Endothelial cell (in vitro differentiated cells): Measurements from ENCODE around the gene RAB40B. TPM values are rescaled to one million over a fixed set of nuclear protein-coding genes. Genes with fewer than 3 reads are reported as not detected.

ENCODE experiments used
- DNase-seq: peaks from one replicate; pipeline ENCODE4 v3.0.0; 2021; ENCODE audit warnings: low spot score
- H3K27ac Mint-ChIP-seq: one replicate; pipeline ENCODE4 v1.8.0; 2021; ENCODE audit warnings: mixed read lengths, inconsistent platforms; ENCODE audit not compliant: unreplicated experiment
- H3K27me3 Mint-ChIP-seq: one replicate; pipeline ENCODE4 v1.8.0; 2021; ENCODE audit warnings: mild to moderate bottlenecking, moderate library complexity, mixed read lengths, inconsistent platforms; ENCODE audit not compliant: unreplicated experiment
- H3K36me3 Mint-ChIP-seq: one replicate; pipeline ENCODE4 v1.8.0; 2021; ENCODE audit warnings: mild to moderate bottlenecking, low read depth, mixed read lengths, inconsistent platforms; ENCODE audit not compliant: unreplicated experiment
- H3K4me1 Mint-ChIP-seq: one replicate; pipeline ENCODE4 v1.8.0; 2021; ENCODE audit warnings: mild to moderate bottlenecking, mixed read lengths, inconsistent platforms; ENCODE audit not compliant: unreplicated experiment
- H3K4me3 Mint-ChIP-seq: one replicate; pipeline ENCODE4 v1.8.0; 2021; ENCODE audit warnings: mild to moderate bottlenecking, mixed read lengths, inconsistent platforms; ENCODE audit not compliant: unreplicated experiment
- H3K9me3 Mint-ChIP-seq: one replicate; pipeline ENCODE4 v1.8.0; 2021; ENCODE audit warnings: mixed read lengths, inconsistent platforms; ENCODE audit not compliant: unreplicated experiment
- total RNA-seq: library from RNA; stranded (reverse); fragmentation: NEBNext Ultra II Directional; extraction: Animal tissue kit (Norgen Biotek cat#: 25700); gene quantifications from one replicate; pipeline ENCODE4 v1.2.1, GENCODE V29; 2021; ENCODE audit not compliant: unreplicated experiment
- TF ChIP-seq, protein P1 (sequence below): fragments of 200-600 bp; sonication (generic); IDR thresholded peaks from one replicate; pipeline ENCODE4 v1.5.0; 2021; ENCODE audit warnings: antibody characterized with exemption; ENCODE audit not compliant: unreplicated experiment

RAB40B gene
- total RNA-seq, 1 donor from 2014 or later = 6.7 TPM

DNA sequence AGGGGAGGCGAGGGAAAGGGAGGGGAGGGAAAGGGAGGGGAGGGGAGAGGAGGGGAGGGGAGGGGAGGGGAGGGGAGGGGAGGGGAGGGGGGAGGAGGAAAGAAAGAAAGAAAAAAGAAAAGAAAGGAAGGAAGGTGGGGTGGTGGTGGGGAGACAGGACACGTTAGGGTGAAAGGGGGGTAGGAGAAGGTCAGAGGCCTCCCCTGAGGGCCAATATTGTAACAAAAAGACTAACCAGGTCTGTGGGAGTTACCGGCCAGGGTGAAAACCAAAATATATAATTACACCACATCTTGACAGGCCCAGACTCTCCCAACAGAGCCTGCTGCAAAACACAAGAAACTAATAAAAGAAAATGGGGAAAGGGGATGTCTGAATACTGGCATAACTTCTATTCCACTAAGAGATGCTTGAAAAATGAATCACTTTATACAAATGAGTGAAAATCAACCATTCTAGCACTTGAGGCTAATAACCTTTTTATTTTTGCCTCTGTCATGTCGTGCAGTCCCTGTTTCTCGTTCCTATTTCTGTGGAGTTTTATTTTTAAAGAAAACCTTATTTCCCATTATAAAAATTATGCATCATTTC lies 60.2 kb downstream of the RAB40B start:
- no peak for DNase-seq

DNA sequence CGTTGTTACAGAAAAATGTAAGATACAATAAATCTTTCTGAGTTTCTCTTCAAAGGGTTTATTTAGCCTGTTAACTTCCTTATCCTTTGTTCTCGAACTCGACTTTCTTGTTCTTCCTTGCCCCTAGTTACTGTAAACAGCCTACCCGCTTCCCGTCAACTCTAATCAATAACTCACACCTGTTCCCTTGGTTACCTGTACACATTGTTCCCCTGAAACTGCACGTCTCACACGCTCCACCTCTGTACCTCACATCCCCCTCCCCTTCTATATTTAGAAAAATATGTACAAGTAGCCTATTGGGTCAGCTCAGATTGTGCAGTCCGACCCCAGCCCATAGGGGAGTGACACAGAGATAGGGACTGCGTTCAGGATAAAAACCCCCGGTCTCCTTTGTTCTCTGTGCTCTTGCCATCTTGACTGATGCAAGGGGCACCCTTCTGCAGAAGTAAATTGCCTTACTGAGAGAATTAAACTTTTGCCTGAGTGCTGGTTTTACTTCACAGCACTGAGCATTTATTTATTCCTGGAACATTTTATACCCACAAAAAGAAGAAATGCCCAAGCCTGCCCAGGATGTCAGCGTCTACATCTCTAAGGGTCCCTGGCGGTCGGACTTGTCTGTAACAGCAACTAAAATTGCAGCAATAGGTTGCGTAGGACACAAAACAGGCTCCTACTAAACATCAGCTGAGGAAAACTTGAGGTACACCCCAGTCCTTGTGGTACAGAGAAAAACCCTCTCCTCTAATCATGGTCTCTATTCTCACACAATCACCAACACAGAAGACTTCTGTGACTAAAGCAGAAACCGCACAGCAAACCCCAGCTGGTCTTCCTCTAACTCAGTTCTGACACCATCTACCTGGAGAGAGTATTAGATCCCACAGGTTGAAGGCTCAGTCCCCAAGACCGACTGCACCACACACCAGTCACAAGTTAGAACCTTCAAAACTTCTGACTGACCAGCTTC lies 61.6 kb downstream of the RAB40B start:
- Mint-ChIP-seq H3K36me3 (peaks cover 40% of the 10 kb centered on the region), H3K9me3 (no peaks in the 10 kb centered on the region), H3K4me3 (peak overlapping the region; percentile 77), H3K27me3 (peaks cover 6% of the 10 kb centered on the region), H3K27ac (peak overlapping the region; percentile 97), H3K4me1 (peaks cover 15% of the 10 kb centered on the region)
- no peak for DNase-seq
- TF ChIP-seq, protein P1, sequence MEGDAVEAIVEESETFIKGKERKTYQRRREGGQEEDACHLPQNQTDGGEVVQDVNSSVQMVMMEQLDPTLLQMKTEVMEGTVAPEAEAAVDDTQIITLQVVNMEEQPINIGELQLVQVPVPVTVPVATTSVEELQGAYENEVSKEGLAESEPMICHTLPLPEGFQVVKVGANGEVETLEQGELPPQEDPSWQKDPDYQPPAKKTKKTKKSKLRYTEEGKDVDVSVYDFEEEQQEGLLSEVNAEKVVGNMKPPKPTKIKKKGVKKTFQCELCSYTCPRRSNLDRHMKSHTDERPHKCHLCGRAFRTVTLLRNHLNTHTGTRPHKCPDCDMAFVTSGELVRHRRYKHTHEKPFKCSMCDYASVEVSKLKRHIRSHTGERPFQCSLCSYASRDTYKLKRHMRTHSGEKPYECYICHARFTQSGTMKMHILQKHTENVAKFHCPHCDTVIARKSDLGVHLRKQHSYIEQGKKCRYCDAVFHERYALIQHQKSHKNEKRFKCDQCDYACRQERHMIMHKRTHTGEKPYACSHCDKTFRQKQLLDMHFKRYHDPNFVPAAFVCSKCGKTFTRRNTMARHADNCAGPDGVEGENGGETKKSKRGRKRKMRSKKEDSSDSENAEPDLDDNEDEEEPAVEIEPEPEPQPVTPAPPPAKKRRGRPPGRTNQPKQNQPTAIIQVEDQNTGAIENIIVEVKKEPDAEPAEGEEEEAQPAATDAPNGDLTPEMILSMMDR = no peak

More for the DNA sequence above, 60.2 kb downstream of the RAB40B start:
- Mint-ChIP-seq H3K4me3 (no peak overlapping the region), H3K36me3 (peaks cover 40% of the 10 kb centered on the region), H3K9me3 (no peaks in the 10 kb centered on the region), H3K27ac (no peak overlapping the region), H3K27me3 (peaks cover 6% of the 10 kb centered on the region), H3K4me1 (peaks cover 15% of the 10 kb centered on the region)
- TF ChIP-seq, protein P1 = no peak

DNA sequence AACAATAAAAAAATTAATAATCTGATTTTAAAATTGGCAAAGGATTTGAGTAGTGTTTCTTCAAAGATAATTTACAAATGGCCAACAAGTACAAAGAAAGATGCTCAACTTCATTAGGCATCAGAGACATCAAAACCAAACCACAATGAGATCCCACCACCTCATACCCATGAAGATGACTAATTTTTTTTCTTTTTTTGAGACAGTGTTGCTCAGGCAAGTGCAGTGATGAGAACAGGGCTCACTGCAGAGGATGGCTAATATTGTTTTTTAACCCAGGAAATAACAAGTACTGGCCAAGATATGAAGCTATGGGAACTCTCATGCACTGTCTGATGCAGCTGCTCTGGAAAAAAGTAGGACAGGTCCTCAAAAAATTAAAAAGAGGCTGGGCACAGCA lies 65.2 kb downstream of the RAB40B start:
- Mint-ChIP-seq H3K27me3 (peaks cover 6% of the 10 kb centered on the region), H3K4me3 (no peak overlapping the region), H3K4me1 (peaks cover 15% of the 10 kb centered on the region), H3K9me3 (no peaks in the 10 kb centered on the region), H3K27ac (no peak overlapping the region), H3K36me3 (peaks cover 41% of the 10 kb centered on the region)
- DNase-seq = no peak
- TF ChIP-seq, protein P1 = no peak

DNA sequence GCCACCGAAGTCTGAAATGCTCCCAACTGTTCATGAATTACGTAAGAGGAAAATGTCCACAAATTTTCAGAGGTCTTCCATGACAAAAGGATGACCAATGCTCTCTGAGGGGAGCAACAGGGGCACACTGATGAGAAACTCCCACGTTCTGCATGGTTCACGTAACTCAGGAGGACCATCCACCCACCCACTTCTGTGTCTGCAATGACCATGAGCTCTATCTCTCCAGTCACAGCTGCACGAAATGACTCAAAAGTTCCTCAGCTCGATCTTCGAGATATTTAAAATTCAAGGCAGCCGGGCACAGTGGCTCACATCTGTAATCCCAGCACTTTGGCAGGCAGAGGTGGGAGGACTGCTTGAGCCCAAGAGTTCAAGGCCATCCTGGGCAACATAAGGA lies 66.0 kb downstream of the RAB40B start:
- H3K4me1 Mint-ChIP-seq = peaks cover 12% of the 10 kb centered on the region
- H3K4me3 Mint-ChIP-seq = no peak overlapping the region
- H3K27me3 Mint-ChIP-seq = peaks cover 4% of the 10 kb centered on the region
- H3K36me3 Mint-ChIP-seq = peaks cover 37% of the 10 kb centered on the region
- H3K27ac Mint-ChIP-seq = no peak overlapping the region
- TF ChIP-seq, protein P1 = no peak
- no peak for DNase-seq
- no peaks in the 10 kb centered on the region for H3K9me3 Mint-ChIP-seq

DNA sequence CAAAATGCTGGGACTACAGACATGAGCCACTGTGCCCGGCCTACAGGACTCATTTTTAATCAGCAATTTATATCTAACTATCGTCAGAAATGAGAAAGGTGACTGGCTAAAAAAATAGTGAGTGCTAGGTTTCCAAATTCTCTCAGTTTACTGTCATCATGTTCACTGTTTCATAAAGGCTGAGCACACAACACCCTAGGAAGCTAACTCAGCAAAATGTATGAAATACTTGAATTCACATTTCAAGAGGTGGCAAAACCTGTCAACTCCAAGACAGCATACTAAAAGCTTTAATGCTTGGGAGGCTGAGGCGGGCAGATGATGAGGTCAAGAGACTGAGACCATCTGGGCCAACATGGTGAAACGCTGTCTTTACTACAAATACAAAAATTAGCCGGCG lies 67.0 kb downstream of the RAB40B start:
- no peak overlapping the region for H3K27ac Mint-ChIP-seq
- H3K9me3 Mint-ChIP-seq = no peaks in the 10 kb centered on the region
- H3K4me1 Mint-ChIP-seq = peaks cover 3% of the 10 kb centered on the region
- TF ChIP-seq, protein P1 = no peak
- H3K4me3 Mint-ChIP-seq = no peak overlapping the region
- H3K27me3 Mint-ChIP-seq = peaks cover 4% of the 10 kb centered on the region
- DNase-seq = no peak
- peaks cover 34% of the 10 kb centered on the region for H3K36me3 Mint-ChIP-seq
